ENCODE results near the gene CDK14.

DNA sequence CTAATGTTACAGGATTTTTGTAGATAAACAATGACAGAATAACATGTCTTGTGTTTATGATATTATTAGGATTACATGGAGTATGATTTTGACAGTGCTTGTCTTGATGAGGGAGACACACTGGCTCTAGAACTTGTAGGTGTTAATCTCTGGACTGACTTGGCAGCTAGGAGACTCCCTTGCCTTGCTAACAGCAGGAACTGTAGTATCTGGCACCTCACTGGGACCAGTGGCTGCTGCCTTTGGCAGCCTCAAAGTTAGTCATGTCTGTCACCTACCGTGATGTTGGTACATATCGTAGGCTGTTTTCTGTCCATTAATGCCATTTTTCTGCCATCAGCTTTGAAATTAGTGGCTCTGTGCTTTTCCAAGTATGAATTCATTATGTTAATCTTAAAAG, 261.5 kb downstream of the CDK14 start:
- TF ChIP-seq, protein P1, sequence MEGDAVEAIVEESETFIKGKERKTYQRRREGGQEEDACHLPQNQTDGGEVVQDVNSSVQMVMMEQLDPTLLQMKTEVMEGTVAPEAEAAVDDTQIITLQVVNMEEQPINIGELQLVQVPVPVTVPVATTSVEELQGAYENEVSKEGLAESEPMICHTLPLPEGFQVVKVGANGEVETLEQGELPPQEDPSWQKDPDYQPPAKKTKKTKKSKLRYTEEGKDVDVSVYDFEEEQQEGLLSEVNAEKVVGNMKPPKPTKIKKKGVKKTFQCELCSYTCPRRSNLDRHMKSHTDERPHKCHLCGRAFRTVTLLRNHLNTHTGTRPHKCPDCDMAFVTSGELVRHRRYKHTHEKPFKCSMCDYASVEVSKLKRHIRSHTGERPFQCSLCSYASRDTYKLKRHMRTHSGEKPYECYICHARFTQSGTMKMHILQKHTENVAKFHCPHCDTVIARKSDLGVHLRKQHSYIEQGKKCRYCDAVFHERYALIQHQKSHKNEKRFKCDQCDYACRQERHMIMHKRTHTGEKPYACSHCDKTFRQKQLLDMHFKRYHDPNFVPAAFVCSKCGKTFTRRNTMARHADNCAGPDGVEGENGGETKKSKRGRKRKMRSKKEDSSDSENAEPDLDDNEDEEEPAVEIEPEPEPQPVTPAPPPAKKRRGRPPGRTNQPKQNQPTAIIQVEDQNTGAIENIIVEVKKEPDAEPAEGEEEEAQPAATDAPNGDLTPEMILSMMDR (IDR thresholded peaks at IDR 0.05; ENCODE audit: low read length), result no peak
- TF ChIP-seq EZH2 (optimal IDR thresholded peaks at IDR 0.05; ENCODE audit: low read depth, low read length) (no peak), EZH2phosphoT487 (IDR thresholded peaks at IDR 0.05; ENCODE audit: low read length) (no peak)
